Progenitor cell of endocrine pancreas (in vitro differentiated cells): Measurements from ENCODE around the gene TBC1D25. TPM values are rescaled to one million over a fixed set of nuclear protein-coding genes. Genes with fewer than 3 reads are reported as not detected.
A peak's percentile ranks its signal among the peaks of the same experiment; 100 is the strongest.

Experiments used
- DNase-seq: peaks from one replicate; pipeline ENCODE4 v3.0.0; 2021; ENCODE audit warnings: low spot score; ENCODE audit not compliant: unreplicated experiment
- H3K27ac Mint-ChIP-seq: 2 replicates; pipeline ENCODE4 v1.8.0; 2021; ENCODE audit warnings: mild to moderate bottlenecking, moderate library complexity, mixed read lengths
- H3K27me3 Mint-ChIP-seq: 2 replicates; pipeline ENCODE4 v1.8.0; 2021; ENCODE audit warnings: mixed read lengths
- H3K36me3 Mint-ChIP-seq: 2 replicates; pipeline ENCODE4 v1.8.0; 2022; ENCODE audit warnings: mixed read lengths; ENCODE audit not compliant: insufficient read depth
- H3K4me1 Mint-ChIP-seq: 2 replicates; pipeline ENCODE4 v1.8.0; 2021; ENCODE audit warnings: low read depth, mixed read lengths
- H3K4me3 Mint-ChIP-seq: 2 replicates; pipeline ENCODE4 v1.8.0; 2021; ENCODE audit warnings: low read depth, mild to moderate bottlenecking, moderate library complexity, mixed read lengths
- H3K9me3 Mint-ChIP-seq: 2 replicates; pipeline ENCODE4 v1.8.0; 2021; ENCODE audit warnings: low read depth, mixed read lengths
- total RNA-seq: library from RNA; stranded (reverse); gene quantifications from 2 replicates; pipeline ENCODE4 v1.2.1, GENCODE V29; 2021
- TF ChIP-seq, protein P1 (sequence below): fragments of 200-600 bp; sonication (generic); IDR thresholded peaks from one replicate; pipeline ENCODE4 v1.5.0; 2021; ENCODE audit warnings: antibody characterized with exemption, mild to moderate bottlenecking; ENCODE audit not compliant: unreplicated experiment

The TBC1D25 gene
- total RNA-seq, 1 donor from 2014 or later, result 12.6 TPM

GRCh38 chrX:48504261-48504660 is 35.3 kb upstream of the TBC1D25 start:
- Mint-ChIP-seq H3K27ac (no peak overlapping the region), H3K36me3 (no peaks in the 10 kb centered on the region), H3K4me3 (no peak overlapping the region), H3K9me3 (peaks cover 12% of the 10 kb centered on the region), H3K4me1 (peaks cover 2% of the 10 kb centered on the region), H3K27me3 (no peaks in the 10 kb centered on the region)
- TF ChIP-seq, protein P1, sequence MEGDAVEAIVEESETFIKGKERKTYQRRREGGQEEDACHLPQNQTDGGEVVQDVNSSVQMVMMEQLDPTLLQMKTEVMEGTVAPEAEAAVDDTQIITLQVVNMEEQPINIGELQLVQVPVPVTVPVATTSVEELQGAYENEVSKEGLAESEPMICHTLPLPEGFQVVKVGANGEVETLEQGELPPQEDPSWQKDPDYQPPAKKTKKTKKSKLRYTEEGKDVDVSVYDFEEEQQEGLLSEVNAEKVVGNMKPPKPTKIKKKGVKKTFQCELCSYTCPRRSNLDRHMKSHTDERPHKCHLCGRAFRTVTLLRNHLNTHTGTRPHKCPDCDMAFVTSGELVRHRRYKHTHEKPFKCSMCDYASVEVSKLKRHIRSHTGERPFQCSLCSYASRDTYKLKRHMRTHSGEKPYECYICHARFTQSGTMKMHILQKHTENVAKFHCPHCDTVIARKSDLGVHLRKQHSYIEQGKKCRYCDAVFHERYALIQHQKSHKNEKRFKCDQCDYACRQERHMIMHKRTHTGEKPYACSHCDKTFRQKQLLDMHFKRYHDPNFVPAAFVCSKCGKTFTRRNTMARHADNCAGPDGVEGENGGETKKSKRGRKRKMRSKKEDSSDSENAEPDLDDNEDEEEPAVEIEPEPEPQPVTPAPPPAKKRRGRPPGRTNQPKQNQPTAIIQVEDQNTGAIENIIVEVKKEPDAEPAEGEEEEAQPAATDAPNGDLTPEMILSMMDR, result no peak
- no peak for DNase-seq

DNA sequence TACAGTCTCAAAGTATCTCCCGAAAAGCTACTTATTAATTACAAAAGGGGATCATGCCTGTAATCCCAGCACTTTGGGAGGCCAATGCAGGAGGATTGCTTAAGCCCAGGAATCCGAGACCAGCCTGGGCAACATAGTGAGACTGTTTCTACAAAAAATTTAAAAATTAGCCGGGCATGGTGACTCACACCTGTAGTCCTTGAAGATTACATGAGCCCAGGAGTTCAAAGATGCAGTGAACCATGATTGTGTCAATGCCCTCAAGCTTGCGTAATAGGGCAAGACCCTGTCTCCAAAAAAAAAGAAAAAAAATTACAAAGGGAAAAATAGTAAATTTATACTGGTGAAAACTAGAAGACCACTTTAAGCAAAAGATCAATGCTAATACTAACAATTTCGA is 34.0 kb upstream of the TBC1D25 start:
- Mint-ChIP-seq H3K27ac (no peak overlapping the region), H3K36me3 (peaks cover 1% of the 10 kb centered on the region), H3K9me3 (peaks cover 13% of the 10 kb centered on the region), H3K27me3 (no peaks in the 10 kb centered on the region), H3K4me3 (no peak overlapping the region), H3K4me1 (peaks cover 2% of the 10 kb centered on the region)
- DNase-seq, result no peak
- TF ChIP-seq, protein P1, result no peak

DNA sequence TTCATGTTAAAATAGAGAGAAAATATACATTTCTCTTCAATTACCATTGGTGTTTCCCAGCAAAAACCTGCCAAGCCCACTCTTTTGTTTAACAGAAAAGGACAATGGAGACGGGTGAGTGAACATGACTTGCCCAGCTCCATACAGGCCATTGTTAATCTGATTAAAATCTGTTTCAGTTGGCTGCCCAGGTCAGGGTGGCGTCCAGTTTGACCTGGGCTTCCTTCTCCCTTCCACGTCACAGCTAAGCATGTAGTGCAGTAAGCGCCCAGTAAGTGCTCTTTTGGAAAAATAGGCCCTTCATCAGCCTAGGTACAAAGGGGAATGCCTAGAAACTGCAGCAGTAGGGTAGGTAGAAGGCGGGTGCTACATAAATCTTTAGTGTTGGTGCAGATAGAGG is 32.3 kb upstream of the TBC1D25 start:
- H3K4me3 Mint-ChIP-seq, result no peak overlapping the region
- H3K9me3 Mint-ChIP-seq, result peaks cover 11% of the 10 kb centered on the region
- H3K4me1 Mint-ChIP-seq, result peaks cover 2% of the 10 kb centered on the region

GRCh38 chrX:48508400-48509244 is 30.9 kb upstream of the TBC1D25 start, which contains the start of gene PORCN:
TSS of gene PORCN (plus strand) at chrX:48508992. CDS start at chrX:48509821, 829 bp downstream.
- peak; percentile 52 for DNase-seq
- peaks cover 2% of the 10 kb centered on the region for H3K4me1 Mint-ChIP-seq
- H3K4me3 Mint-ChIP-seq, result peak within 1 kb of the TSS; percentile 83
- TF ChIP-seq, protein P1, result no peak
- H3K27me3 Mint-ChIP-seq, result no peaks in the 10 kb centered on the region
- peaks cover 8% of the 10 kb centered on the region for H3K9me3 Mint-ChIP-seq
- peaks cover 3% of the 10 kb centered on the region for H3K36me3 Mint-ChIP-seq
- H3K27ac Mint-ChIP-seq, result peak within 1 kb of the TSS; percentile 71

More for the DNA sequence above, 32.3 kb upstream of the TBC1D25 start:
- H3K27ac Mint-ChIP-seq, result no peak overlapping the region
- TF ChIP-seq, protein P1, result no peak
- no peak for DNase-seq
- no peaks in the 10 kb centered on the region for H3K27me3 Mint-ChIP-seq
- peaks cover 3% of the 10 kb centered on the region for H3K36me3 Mint-ChIP-seq

GRCh38 chrX:48509245-48509590 is 30.3 kb upstream of the TBC1D25 start:
- TF ChIP-seq, protein P1, result no peak
- no peaks in the 10 kb centered on the region for H3K27me3 Mint-ChIP-seq
- peaks cover 2% of the 10 kb centered on the region for H3K4me1 Mint-ChIP-seq
- peaks cover 5% of the 10 kb centered on the region for H3K9me3 Mint-ChIP-seq
- peak overlapping the region; percentile 71 for H3K27ac Mint-ChIP-seq
- H3K4me3 Mint-ChIP-seq, result peak overlapping the region; percentile 82
- DNase-seq, result no peak
- H3K36me3 Mint-ChIP-seq, result peaks cover 3% of the 10 kb centered on the region
